Hypothalamus (tissue), 51 donors: ENCODE measurements around the gene TNFRSF1A.
"Not testable (repeated sequence)": the region's sequence is repeated elsewhere in the genome, so short reads cannot be mapped to it uniquely, and the experiment has no call there.

Source experiments
- DNase-seq, 51 donors: peaks; one replicate each; lab custom pipeline; 2025; lab: John Stamatoyannopoulos, UW

The TNFRSF1A gene

DNA sequence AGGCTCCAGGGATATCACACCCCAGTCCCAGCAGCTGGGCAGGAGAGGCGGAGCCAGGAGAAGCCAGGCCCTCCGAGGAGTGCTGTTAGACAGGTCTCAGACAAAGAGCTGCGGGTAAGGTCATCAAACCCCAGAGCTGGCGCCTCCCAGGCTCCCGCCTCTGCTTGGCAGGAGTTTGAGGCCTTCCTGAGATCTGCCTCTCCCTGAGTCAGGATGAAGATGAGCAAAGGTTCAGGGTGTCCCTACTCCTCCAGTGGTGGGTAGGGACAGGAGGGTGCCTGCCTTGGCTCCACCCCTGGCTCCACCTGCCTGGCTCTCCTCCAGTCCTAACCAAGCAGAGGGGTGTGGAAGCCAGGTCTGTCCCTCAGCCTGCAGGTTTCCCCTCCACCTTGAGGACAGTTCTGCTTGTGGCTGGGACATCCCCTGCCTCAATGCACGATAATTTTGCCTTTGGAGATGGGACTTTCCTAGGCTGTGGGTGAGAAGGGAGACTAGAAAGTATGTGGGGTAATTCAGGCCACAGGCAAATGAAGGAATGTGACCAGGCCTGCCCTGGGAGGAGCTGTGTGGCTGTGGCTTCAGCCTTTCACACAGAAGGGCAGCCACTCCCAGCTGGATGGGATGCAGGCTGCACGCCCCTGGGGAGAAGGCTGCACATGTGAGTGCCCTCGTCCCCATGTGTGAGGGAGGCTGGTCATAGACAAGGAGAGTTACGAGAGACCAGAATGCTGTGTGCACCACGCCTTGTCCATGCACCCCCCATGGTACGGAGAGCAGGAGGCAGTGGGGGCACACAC lies 29.1 kb downstream of the TNFRSF1A start:
- no peak for DNase-seq

DNA sequence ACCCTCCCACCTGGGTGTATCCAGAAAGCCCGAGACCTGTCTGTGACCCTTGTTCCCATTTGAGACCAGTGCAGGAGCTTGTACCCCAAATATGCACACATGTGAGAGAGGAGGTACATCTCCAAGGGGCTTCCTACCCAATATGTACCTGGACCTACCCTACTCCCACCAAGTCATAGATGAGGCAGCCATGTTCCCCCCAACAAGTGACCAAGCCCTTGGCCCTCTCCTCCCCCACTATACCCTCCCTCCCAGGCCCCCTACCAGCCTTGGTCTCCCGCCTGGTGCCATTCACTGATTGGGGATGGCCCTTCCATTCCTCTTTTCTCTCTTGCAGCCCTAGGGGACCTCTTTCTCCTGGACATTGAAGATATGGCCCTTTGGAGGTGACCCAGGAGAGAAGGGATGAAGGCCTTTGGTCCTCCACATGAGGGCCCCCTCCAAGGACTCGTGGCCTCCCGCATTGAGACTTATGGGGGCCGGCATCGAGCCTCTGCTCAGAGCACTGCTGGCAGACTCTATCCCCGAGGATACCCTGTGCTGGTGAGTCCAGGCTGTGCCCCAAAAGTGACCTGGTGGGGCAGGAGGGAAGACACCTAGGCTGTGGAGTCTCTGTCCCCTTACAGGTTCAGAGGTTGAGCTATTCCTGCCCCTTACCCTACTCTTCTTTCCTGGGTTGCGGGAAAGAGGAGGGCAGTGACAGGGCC lies 29.9 kb downstream of the TNFRSF1A start:
- DNase-seq = no peak

DNA sequence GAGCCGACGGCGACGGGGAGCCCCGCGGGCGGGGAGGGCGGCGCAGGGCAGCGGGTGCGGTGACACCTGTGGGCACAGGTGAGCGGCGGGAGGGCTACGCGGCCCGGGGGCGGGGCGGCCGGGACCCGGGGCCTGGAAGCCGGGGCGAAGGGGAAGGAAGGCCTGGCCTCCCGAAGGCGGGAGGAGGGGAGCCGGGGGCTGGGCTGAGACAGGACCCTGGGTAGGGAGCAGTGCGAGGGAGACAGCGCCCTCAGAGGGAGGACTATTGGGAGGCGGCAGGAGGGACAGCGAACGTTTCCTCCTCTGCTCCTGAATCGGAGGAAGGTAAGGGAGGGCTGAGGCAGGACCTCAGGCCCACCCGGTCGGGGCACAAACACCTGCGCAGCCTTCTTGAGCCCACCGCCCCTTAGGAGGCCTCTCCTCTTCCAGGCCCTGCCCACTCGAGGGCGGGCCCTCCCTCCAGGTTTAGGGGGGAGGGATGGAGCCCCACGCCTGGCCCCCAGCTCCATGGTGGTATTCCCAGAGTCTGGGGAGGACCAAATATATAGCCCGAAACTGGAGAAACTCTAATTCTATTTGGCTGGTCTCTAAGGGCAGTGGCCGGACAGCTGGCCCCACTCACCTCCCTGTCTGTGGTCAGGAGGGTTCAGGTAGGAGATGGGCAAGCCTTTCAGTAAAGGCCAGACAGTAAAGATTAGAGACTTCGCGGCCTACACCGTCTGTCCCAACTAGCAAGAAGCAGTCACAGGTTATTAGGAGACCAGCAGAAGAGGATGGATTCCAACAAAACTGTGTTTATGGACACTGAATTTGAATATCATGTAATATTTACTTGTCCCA lies 30.9 kb downstream of the TNFRSF1A start:
- no peak for DNase-seq

DNA sequence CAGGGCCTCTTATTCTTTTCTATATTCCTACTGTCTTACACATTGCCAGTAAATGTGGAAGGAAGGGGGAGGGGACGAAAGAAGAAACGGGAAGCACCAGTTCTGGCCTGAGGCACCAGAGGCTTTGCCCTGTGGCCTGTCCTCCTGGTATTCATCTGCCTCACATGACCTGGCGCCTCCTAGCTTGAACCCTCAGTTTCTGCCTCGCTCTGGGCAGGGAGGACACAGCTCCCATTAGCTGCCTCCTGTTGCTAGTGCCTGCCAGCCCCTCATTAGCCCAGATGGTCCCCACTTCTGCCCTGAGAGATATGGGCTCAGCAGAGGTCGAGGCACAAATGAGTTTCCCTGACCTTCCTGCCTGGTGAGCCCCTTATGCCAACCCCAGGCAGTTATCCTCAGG lies 34.3 kb downstream of the TNFRSF1A start:
- DNase-seq = peak in 6 of 51 donors; percentile 7 to 37 (median 22)

DNA sequence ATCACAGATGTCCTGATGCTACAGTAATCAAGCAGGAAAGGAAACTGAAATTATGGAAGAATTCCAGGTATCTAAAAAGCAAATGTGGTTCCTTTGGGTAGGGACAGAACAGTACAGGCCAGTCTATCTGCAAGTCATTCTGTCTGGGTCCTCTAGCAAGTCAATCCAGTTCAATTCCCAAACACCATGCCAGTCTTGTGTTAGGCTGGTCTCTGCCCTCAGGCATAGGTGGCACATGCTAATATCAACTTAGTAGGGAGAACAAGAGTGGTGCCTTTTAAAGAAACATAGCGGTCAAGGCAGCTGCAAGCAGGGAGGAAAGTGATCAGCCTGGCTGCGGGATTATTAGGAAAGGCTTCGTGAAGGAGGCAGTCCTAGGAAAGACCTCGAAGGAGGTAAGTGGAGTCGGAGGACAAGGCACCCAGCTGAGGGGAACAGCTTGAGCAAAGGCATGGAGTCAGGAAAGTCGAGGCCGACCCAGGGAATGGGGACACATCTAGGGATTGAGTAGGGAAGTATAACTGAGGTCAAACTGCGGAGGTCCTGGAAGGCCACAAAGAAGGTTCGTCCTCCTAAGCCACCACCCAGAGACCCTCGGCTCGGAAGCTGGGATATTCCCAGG lies 35.2 kb downstream of the TNFRSF1A start:
- DNase-seq = no peak

- no peak for DNase-seq
These were observed 35.7 kb downstream of the TNFRSF1A start for GRCh38 chr12:6306151-6306550.

DNA sequence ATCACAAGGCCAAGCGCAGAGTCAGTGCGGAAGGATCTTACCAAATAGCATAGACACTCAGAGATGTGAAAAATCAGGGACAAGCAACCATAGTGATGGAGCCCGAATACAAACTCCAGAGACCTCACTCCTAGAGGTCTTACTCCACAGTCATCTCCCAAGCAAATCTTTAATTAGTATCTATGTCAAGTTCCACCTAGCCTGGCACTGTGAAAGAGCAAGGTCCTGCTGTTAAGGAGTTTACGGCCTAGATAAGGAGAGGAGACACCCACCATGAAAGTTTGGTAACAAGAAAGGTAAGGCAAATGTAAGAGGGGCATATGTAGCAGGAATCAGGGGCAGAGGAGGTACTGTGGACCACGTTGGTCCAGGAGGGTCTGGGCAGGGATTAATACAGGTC lies 38.8 kb downstream of the TNFRSF1A start:
- DNase-seq = no peak

DNA sequence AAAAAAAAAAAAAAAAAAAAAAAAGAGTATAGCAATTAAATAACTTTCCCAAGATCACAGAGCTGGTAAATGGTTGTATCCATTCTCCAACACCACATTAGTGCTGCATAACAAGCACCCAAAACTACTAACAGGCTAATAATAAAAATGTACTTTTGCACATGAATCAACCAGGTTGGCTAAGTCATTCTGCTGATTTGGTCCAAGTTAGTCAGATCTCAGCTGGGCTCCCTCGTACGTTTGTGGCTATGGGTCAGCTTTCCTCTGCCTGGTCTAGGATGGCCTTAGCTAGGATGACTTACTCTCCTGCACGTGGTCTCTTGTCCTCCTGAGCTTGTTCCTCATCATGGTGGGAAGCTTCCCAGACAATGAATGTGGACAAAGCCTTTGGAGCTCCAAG lies 39.3 kb downstream of the TNFRSF1A start:
- DNase-seq = no peak

GRCh38 chr12:6301721-6302120 lies 40.2 kb downstream of the TNFRSF1A start:
- DNase-seq = no peak

GRCh38 chr12:6297170-6297569 lies 44.7 kb downstream of the TNFRSF1A start:
- DNase-seq = no peak

- DNase-seq = peak in 1 of 51 donors; percentile 12
These were observed 46.6 kb downstream of the TNFRSF1A start for GRCh38 chr12:6295094-6295811.

DNA sequence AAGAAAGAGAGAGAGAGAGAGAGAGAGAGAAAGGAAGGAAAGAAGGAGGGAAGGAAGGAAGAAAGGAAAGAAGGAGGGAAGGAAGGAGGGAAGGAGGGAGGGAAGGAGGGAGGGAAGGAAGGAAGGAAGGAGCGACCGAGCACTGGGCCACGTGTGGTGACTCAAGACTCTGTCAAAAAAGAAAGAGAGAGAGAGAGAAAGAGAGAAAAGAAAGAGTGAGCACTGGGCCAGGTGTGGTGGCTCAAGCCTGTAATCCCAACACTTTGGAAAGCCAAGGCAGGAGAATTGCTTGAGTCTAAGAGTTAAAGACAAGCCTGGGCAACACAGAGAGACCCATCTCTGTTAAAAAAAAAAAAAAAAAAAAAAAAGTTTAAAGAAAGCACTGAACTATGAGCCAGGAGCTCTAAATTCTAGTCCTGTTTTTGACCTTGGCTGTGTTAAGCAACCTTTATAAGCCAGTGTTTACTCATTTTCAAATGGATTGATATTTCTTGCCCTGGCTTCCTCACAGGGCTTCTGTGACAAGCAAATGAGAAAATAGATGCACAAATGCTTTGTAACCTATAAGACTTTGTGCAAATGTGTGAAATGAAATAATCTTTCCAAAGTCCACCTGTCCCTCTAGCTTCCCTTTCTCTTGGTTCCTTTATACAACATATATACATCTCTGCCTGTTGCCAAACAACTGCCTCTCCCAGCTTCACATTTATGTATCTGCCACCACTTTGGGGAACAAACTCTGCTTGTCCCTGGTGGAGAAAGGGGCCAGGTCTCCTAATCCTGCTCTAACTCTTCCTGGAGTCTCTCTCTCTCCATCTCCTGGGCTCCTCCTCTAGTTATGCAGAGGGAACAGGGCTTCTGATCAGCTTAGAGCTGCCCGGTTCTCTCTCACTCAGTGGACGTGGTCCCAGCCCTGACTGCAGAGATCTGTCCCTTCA lies 47.5 kb downstream of the TNFRSF1A start:
- DNase-seq = no peak

GRCh38 chr12:6292606-6293005 lies 49.3 kb downstream of the TNFRSF1A start:
- no peak for DNase-seq

DNA sequence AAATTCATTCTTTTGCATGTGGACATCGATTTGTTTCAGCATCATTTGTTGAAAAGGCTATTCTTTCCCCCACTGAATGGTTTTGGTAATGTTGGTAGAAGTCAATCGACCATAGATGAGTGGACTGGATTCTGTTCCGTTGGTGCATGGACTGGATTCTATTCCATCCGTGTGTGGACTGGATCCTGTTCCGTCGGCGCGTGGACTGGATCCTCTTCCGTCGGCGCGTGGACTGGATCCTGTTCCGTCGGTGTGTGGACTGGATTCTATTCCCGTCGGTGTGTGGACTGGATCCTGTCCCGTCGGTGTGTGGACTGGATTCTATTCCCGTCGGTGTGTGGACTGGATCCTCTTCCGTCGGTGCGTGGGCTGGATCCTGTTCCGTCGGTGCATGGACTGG lies 52.0 kb downstream of the TNFRSF1A start:
- not testable (repeated sequence) for DNase-seq

- not testable (repeated sequence) for DNase-seq
These were observed 52.8 kb downstream of the TNFRSF1A start for GRCh38 chr12:6289081-6289480.

DNA sequence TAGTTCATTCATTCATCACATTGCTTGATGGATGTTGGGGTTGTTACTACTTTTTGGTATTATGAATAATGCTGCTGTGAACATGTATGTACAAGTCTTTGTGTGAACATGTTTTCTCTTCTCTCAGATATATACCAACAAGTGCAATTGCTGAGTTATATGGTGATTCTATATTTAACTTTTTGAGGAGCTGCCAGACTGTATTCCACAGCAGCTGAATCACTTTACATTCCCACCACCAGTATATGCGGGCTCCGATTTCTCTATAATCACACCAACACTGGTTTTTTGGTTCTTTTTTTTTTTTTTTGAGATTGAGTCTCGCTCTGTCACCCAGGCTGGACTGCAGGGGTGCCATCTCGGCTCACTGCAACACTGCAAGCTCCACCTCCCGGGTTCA lies 53.6 kb downstream of the TNFRSF1A start:
- DNase-seq = no peak

DNA sequence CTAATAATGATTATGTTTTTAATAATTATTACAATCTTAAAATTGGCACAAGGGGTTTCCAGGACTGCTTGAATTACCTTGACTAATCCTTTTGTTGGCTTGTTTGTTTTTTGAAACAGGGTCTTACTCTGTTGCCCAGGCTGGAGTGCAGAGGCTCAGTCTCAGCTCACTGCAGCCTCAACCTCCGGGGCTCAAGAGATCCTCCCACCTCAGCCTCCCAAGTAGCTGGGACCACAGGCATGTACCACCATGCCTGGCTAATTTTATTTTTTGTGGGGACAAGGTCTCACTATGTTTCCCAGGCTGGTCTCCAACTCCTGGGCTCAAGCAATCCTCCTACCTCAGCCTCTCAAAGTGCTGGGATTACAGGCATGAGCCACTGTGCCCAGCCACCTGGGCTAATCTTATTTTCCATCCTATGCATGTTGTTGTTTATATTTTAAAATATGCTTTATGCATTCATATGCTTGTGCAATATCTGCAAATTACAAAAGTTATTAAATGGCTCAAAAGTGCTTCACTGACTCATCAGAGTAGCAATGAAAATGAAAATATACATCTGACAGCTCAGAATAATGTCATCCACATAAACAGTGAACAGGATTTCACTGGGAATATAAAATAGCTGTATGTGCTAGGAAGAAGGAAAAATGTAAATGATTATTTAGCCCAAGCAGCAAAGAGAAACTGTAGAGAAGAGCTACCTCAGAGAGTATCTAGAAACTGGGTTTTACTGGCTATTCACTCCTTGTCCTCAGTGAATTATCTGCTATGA lies 56.2 kb downstream of the TNFRSF1A start:
- DNase-seq = no peak

GRCh38 chr12:6285063-6285477 lies 56.8 kb downstream of the TNFRSF1A start:
- DNase-seq = peak in 41 of 51 donors; percentile 9 to 79 (median 28)
